Activated T-helper 1 cell treated with Interleukin-2 at 50 U/mL for 16 hours (primary cell): Measurements from ENCODE around the gene TMEM117.

ENCODE experiments used
- DNase-seq: peaks from one replicate; pipeline ENCODE4 v3.0.0-alpha.2; 2020; ENCODE audit warnings: low read depth

The TMEM117 gene

GRCh38 chr12:44381341-44381740 is 545.5 kb downstream of the TMEM117 start:
- no peak for DNase-seq

- no peak for DNase-seq
Observed at GRCh38 chr12:44384136-44384535, 548.3 kb downstream of the TMEM117 start.

GRCh38 chr12:44385964-44386363 is 550.1 kb downstream of the TMEM117 start:
- no peak for DNase-seq

GRCh38 chr12:44387581-44387980 is 551.7 kb downstream of the TMEM117 start:
- DNase-seq: no peak

GRCh38 chr12:44389038-44389437 is 553.2 kb downstream of the TMEM117 start:
- no peak for DNase-seq

- no peak for DNase-seq
Observed at GRCh38 chr12:44389896-44390295, 554.0 kb downstream of the TMEM117 start.

GRCh38 chr12:44397631-44398030 is 561.8 kb downstream of the TMEM117 start:
- no peak for DNase-seq

GRCh38 chr12:44403185-44403584 is 567.3 kb downstream of the TMEM117 start:
- no peak for DNase-seq

- DNase-seq: no peak
Observed at GRCh38 chr12:44405297-44405696, 569.4 kb downstream of the TMEM117 start.

- DNase-seq: no peak
Observed at GRCh38 chr12:44422559-44422958, 586.7 kb downstream of the TMEM117 start.

- no peak for DNase-seq
Observed at GRCh38 chr12:44428825-44429224, 592.9 kb downstream of the TMEM117 start.

- DNase-seq: no peak
Observed at GRCh38 chr12:44431647-44432343, 595.9 kb downstream of the TMEM117 start.

GRCh38 chr12:44433659-44434058 is 597.8 kb downstream of the TMEM117 start:
- no peak for DNase-seq

GRCh38 chr12:44436756-44437155 is 600.9 kb downstream of the TMEM117 start:
- DNase-seq: no peak
